ENCODE data around the gene LTA4H. TPM values are rescaled to one million over a fixed set of nuclear protein-coding genes. Genes with fewer than 3 reads are reported as not detected.
"Not testable (repeated sequence)": the region's sequence is repeated elsewhere in the genome, so short reads cannot be mapped to it uniquely, and the experiment has no call there.

Gene LTA4H
- total RNA-seq, 1 donor from 2014 or later, result 67.6 TPM

DNA sequence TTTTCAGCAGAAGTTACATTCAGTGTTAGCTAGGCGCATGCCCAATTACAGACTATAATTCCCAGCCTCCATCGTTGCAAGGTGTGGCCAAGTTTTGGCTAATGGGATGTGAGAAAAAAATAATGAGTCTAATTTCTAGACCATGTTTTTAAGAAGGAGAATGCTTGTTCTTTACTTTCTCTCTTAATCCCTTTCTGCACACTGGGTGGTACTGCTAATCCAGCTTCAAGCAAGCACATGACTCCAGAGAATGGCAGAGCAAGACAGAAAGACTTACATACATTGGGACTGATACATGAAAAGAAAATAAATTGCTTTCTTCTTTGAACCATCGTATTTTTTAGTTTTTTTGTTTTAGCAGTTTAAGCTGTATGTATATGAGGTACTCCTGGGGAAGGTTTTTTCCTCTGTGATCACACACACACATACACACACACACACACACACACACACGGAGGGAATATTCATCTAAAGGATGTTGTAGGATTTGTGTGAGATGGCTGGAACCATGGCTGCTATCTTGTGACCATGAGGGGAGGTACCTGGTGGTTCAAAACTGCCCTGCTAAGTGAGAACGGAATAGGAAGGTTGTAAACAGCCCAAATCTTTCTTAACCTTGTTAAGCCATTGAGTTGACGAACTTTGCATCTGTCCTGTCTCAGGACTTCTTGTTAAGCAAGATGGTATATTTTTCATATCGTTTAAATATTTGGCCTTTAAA is 34.3 kb upstream of the LTA4H start:
- H3K36me3 ChIP-seq (ENCODE audit: insufficient read depth, low read length), result no peaks in the 10 kb centered on the region
- H3K79me2 ChIP-seq (ENCODE audit: insufficient read depth, low read length), result no peaks in the 10 kb centered on the region
- H2AFZ ChIP-seq (ENCODE audit: low read depth, low read length), result no peak overlapping the region
- no peak overlapping the region for H3K9ac ChIP-seq (ENCODE audit: low read length)
- no peak overlapping the region for H3K27ac ChIP-seq (ENCODE audit: low read depth, low read length)
- Mint-ChIP-seq H3K36me3 (ENCODE audit: low read depth, unreplicated experiment) (no peaks in the 10 kb centered on the region), H3K4me1 (ENCODE audit: low read depth, unreplicated experiment) (peaks cover 17% of the 10 kb centered on the region), H3K9me3 (ENCODE audit: unreplicated experiment) (no peaks in the 10 kb centered on the region), H3K27ac (ENCODE audit: unreplicated experiment) (no peak overlapping the region), H3K4me3 (ENCODE audit: unreplicated experiment) (no peak overlapping the region), H3K27me3 (ENCODE audit: low read depth, unreplicated experiment) (no peaks in the 10 kb centered on the region)
- DNase-seq (ENCODE audit: low read depth) (no peak), FAIRE-seq (no peak)
- no peak for TF ChIP-seq CTCF (IDR thresholded peaks at IDR 0.05; ENCODE audit: insufficient read depth, low read depth, low read length)
- TF ChIP-seq EZH2 (IDR thresholded peaks at IDR 0.05; ENCODE audit: insufficient read depth, low read length), result no peak
- H3K9me3 ChIP-seq (ENCODE audit: insufficient read depth, low read depth, low read length), result no peaks in the 10 kb centered on the region
- H3K4me1 ChIP-seq (ENCODE audit: insufficient read depth, low read length), result peaks cover 4% of the 10 kb centered on the region
- H4K20me1 ChIP-seq (ENCODE audit: insufficient read depth, low read length), result no peaks in the 10 kb centered on the region
- no peaks in the 10 kb centered on the region for H3K27me3 ChIP-seq (ENCODE audit: insufficient read depth, low read length)
- H3K4me3 ChIP-seq (ENCODE audit: insufficient read depth, low read depth, low read length), result no peak overlapping the region
- no peak overlapping the region for H3K4me2 ChIP-seq (ENCODE audit: low read length)

GRCh38 chr12:96068636-96069035 is 33.2 kb upstream of the LTA4H start:
- Mint-ChIP-seq H3K27ac (ENCODE audit: unreplicated experiment) (no peak overlapping the region), H3K4me3 (ENCODE audit: unreplicated experiment) (no peak overlapping the region), H3K27me3 (ENCODE audit: low read depth, unreplicated experiment) (no peaks in the 10 kb centered on the region), H3K9me3 (ENCODE audit: unreplicated experiment) (no peaks in the 10 kb centered on the region), H3K4me1 (ENCODE audit: low read depth, unreplicated experiment) (peaks cover 16% of the 10 kb centered on the region), H3K36me3 (ENCODE audit: low read depth, unreplicated experiment) (no peaks in the 10 kb centered on the region)
- no peaks in the 10 kb centered on the region for H3K9me3 ChIP-seq (ENCODE audit: insufficient read depth, low read depth, low read length)
- no peak for TF ChIP-seq CTCF (IDR thresholded peaks at IDR 0.05; ENCODE audit: insufficient read depth, low read depth, low read length)
- DNase-seq (ENCODE audit: low read depth), result no peak
- H3K27me3 ChIP-seq (ENCODE audit: insufficient read depth, low read length), result no peaks in the 10 kb centered on the region
- no peaks in the 10 kb centered on the region for H4K20me1 ChIP-seq (ENCODE audit: insufficient read depth, low read length)
- H3K79me2 ChIP-seq (ENCODE audit: insufficient read depth, low read length), result no peaks in the 10 kb centered on the region
- H3K27ac ChIP-seq (ENCODE audit: low read depth, low read length), result no peak overlapping the region
- no peak overlapping the region for H3K4me3 ChIP-seq (ENCODE audit: insufficient read depth, low read depth, low read length)
- no peak overlapping the region for H2AFZ ChIP-seq (ENCODE audit: low read depth, low read length)
- no peaks in the 10 kb centered on the region for H3K36me3 ChIP-seq (ENCODE audit: insufficient read depth, low read length)
- no peak for FAIRE-seq
- H3K4me2 ChIP-seq (ENCODE audit: low read length), result no peak overlapping the region
- no peak overlapping the region for H3K9ac ChIP-seq (ENCODE audit: low read length)
- H3K4me1 ChIP-seq (ENCODE audit: insufficient read depth, low read length), result peaks cover 4% of the 10 kb centered on the region

GRCh38 chr12:96068111-96068510 is 32.7 kb upstream of the LTA4H start:
- H3K9me3 ChIP-seq (ENCODE audit: insufficient read depth, low read depth, low read length), result no peaks in the 10 kb centered on the region
- Mint-ChIP-seq H3K9me3 (ENCODE audit: unreplicated experiment) (no peaks in the 10 kb centered on the region), H3K27me3 (ENCODE audit: low read depth, unreplicated experiment) (no peaks in the 10 kb centered on the region), H3K27ac (ENCODE audit: unreplicated experiment) (no peak overlapping the region), H3K4me1 (ENCODE audit: low read depth, unreplicated experiment) (peaks cover 10% of the 10 kb centered on the region), H3K36me3 (ENCODE audit: low read depth, unreplicated experiment) (no peaks in the 10 kb centered on the region), H3K4me3 (ENCODE audit: unreplicated experiment) (no peak overlapping the region)
- H3K27ac ChIP-seq (ENCODE audit: low read depth, low read length), result no peak overlapping the region
- no peaks in the 10 kb centered on the region for H3K36me3 ChIP-seq (ENCODE audit: insufficient read depth, low read length)
- no peak overlapping the region for H3K4me2 ChIP-seq (ENCODE audit: low read length)
- H2AFZ ChIP-seq (ENCODE audit: low read depth, low read length), result no peak overlapping the region
- H3K4me3 ChIP-seq (ENCODE audit: insufficient read depth, low read depth, low read length), result no peak overlapping the region
- TF ChIP-seq CTCF (IDR thresholded peaks at IDR 0.05; ENCODE audit: insufficient read depth, low read depth, low read length), result no peak
- no peak for TF ChIP-seq EZH2 (IDR thresholded peaks at IDR 0.05; ENCODE audit: insufficient read depth, low read length)
- no peaks in the 10 kb centered on the region for H3K27me3 ChIP-seq (ENCODE audit: insufficient read depth, low read length)
- peaks cover 4% of the 10 kb centered on the region for H3K4me1 ChIP-seq (ENCODE audit: insufficient read depth, low read length)
- no peaks in the 10 kb centered on the region for H4K20me1 ChIP-seq (ENCODE audit: insufficient read depth, low read length)
- H3K9ac ChIP-seq (ENCODE audit: low read length), result no peak overlapping the region
- DNase-seq (ENCODE audit: low read depth), result no peak
- no peaks in the 10 kb centered on the region for H3K79me2 ChIP-seq (ENCODE audit: insufficient read depth, low read length)
- FAIRE-seq, result no peak

GRCh38 chr12:96065776-96066175 is 30.4 kb upstream of the LTA4H start:
- not testable (repeated sequence) for H3K4me1 Mint-ChIP-seq (ENCODE audit: low read depth, unreplicated experiment); H3K9ac ChIP-seq (ENCODE audit: low read length); H3K4me3 ChIP-seq (ENCODE audit: insufficient read depth, low read depth, low read length); H4K20me1 ChIP-seq (ENCODE audit: insufficient read depth, low read length); H3K79me2 ChIP-seq (ENCODE audit: insufficient read depth, low read length); H3K36me3 Mint-ChIP-seq (ENCODE audit: low read depth, unreplicated experiment); H3K27ac Mint-ChIP-seq (ENCODE audit: unreplicated experiment); H3K9me3 Mint-ChIP-seq (ENCODE audit: unreplicated experiment); H3K27me3 Mint-ChIP-seq (ENCODE audit: low read depth, unreplicated experiment); H3K4me1 ChIP-seq (ENCODE audit: insufficient read depth, low read length); H3K9me3 ChIP-seq (ENCODE audit: insufficient read depth, low read depth, low read length); H2AFZ ChIP-seq (ENCODE audit: low read depth, low read length); H3K27me3 ChIP-seq (ENCODE audit: insufficient read depth, low read length); H3K4me2 ChIP-seq (ENCODE audit: low read length); FAIRE-seq; H3K4me3 Mint-ChIP-seq (ENCODE audit: unreplicated experiment); DNase-seq (ENCODE audit: low read depth); H3K27ac ChIP-seq (ENCODE audit: low read depth, low read length); H3K36me3 ChIP-seq (ENCODE audit: insufficient read depth, low read length)

All from astrocyte (in vitro differentiated cells and primary cell).